Neural cell (in vitro differentiated cells): ENCODE data around the gene COL27A1. TPM values are rescaled to one million over a fixed set of nuclear protein-coding genes. Genes with fewer than 3 reads are reported as not detected.

ENCODE experiments used
- H2AFZ ChIP-seq: fragments of 200-600, 300-800 bp; sonication (generic), shearing (Covaris generic); 2 replicates; pipeline ENCODE4 v1.6.0; 2014; ENCODE audit warnings: low read depth, mild to moderate bottlenecking, antibody characterized with exemption, low read length, moderate library complexity
- H3F3A ChIP-seq: fragments of 200-600 bp; shearing (Covaris generic); 2 replicates; pipeline ENCODE4 v1.6.1; 2016; ENCODE audit warnings: mild to moderate bottlenecking, moderate library complexity, mixed read lengths, antibody characterized with exemption, low read length; ENCODE audit not compliant: insufficient read depth, poor library complexity, severe bottlenecking
- H3K27ac ChIP-seq: fragments of 200-600, 300-800 bp; sonication (generic), shearing (Covaris generic); 2 replicates; pipeline ENCODE4 v1.5.1; 2014; ENCODE audit warnings: mild to moderate bottlenecking, low read length, moderate library complexity
- H3K27me3 ChIP-seq: fragments of 300-800, 200-600 bp; sonication (generic), shearing (Covaris generic); 2 replicates; pipeline ENCODE4 v1.6.0; 2014; ENCODE audit warnings: mild to moderate bottlenecking, low read depth, low read length, moderate library complexity; ENCODE audit not compliant: insufficient read depth
- H3K36me3 ChIP-seq: fragments of 300-800, 200-600 bp; sonication (generic), shearing (Covaris generic); 2 replicates; pipeline ENCODE4 v1.5.1; 2014; ENCODE audit warnings: mild to moderate bottlenecking, antibody characterized with exemption, low read length, moderate library complexity; ENCODE audit not compliant: insufficient read depth
- H3K4me2 ChIP-seq: fragments of 300-800, 200-600 bp; sonication (generic), shearing (Covaris generic); 2 replicates; pipeline ENCODE4 v1.6.0; 2014; ENCODE audit warnings: mild to moderate bottlenecking, low read length
- H3K4me3 ChIP-seq: fragments of 300-800, 200-600 bp; sonication (generic), shearing (Covaris generic); 2 replicates; pipeline ENCODE4 v1.5.1; 2014; ENCODE audit warnings: mild to moderate bottlenecking, low read length, moderate library complexity
- H3K79me2 ChIP-seq: fragments of 200-600 bp; shearing (Covaris generic); replicated peaks from 2 replicates; pipeline ENCODE4 v1.6.0; 2014; ENCODE audit warnings: mild to moderate bottlenecking, low read length, moderate library complexity; ENCODE audit not compliant: insufficient read depth
- H3K9ac ChIP-seq: fragments of 300-800, 200-600 bp; sonication (generic), shearing (Covaris generic); 2 replicates; pipeline ENCODE4 v1.6.1; 2016; ENCODE audit warnings: mild to moderate bottlenecking, low read length, mixed read lengths
- H3K9me2 ChIP-seq: fragments of 200-600 bp; shearing (Covaris generic); 2 replicates; pipeline ENCODE4 v1.6.1; 2016; ENCODE audit warnings: mild to moderate bottlenecking, low read length, mixed read lengths; ENCODE audit not compliant: insufficient read depth
- H3K9me3 ChIP-seq: fragments of 200-600, 300-800 bp; sonication (generic), shearing (Covaris generic); 2 replicates; pipeline ENCODE4 v1.6.1; 2016; ENCODE audit warnings: mild to moderate bottlenecking, mixed run types, low read length, moderate library complexity, mixed read lengths
- H4K20me1 ChIP-seq: fragments of 200-600 bp; shearing (Covaris generic); 2 replicates; pipeline ENCODE4 v1.6.1; 2016; ENCODE audit warnings: mild to moderate bottlenecking, mixed run types; ENCODE audit not compliant: insufficient read depth
- EP300 ChIP-seq: fragments of 450-650 bp; conservative IDR thresholded peaks from 2 replicates; pipeline ENCODE4 v1.6.1; 2014; ENCODE audit warnings: antibody characterized with exemption, mild to moderate bottlenecking, moderate library complexity; ENCODE audit not compliant: poor library complexity, severe bottlenecking
- EZH2 ChIP-seq: fragments of 200-600, 300-800 bp; shearing (Covaris generic), sonication (generic); IDR thresholded peaks from 2 replicates; pipeline ENCODE4 v1.6.1; 2014; ENCODE audit warnings: antibody characterized with exemption, low read length, borderline replicate concordance, mild to moderate bottlenecking; ENCODE audit not compliant: insufficient read depth, poor library complexity, severe bottlenecking
- MXI1 ChIP-seq: fragments of 450-650 bp; conservative IDR thresholded peaks from 2 replicates; pipeline ENCODE4 v1.6.1; 2014; ENCODE audit warnings: antibody characterized with exemption, mild to moderate bottlenecking; ENCODE audit not compliant: poor library complexity, severe bottlenecking
- POLR2AphosphoS5 ChIP-seq: IDR thresholded peaks from 2 replicates; pipeline ENCODE4 v1.6.1; 2012
- RAD21 ChIP-seq: fragments of 450-650 bp; conservative IDR thresholded peaks from 2 replicates; pipeline ENCODE4 v1.6.1; 2014; ENCODE audit warnings: antibody characterized with exemption, mild to moderate bottlenecking, moderate library complexity
- REST ChIP-seq: IDR thresholded peaks from 2 replicates; pipeline ENCODE4 v1.6.1; 2012; ENCODE audit warnings: borderline replicate concordance
- SMC3 ChIP-seq: fragments of 450-650 bp; conservative IDR thresholded peaks from 2 replicates; pipeline ENCODE4 v1.6.1; 2014; ENCODE audit warnings: antibody characterized with exemption, mild to moderate bottlenecking, moderate library complexity; ENCODE audit not compliant: poor library complexity
- TAF1 ChIP-seq: IDR thresholded peaks from 2 replicates; pipeline ENCODE4 v1.6.1; 2012; ENCODE audit warnings: low read depth
- polyA plus RNA-seq: library from polyadenylated mRNA; depleted of rRNA; stranded (reverse); fragments of >200 nt; gene quantifications from 2 replicates; pipeline ENCODE4 v1.2.3, GENCODE V29; 2014
- TF ChIP-seq, protein P1 (sequence below): fragments of 450-650 bp; IDR thresholded peaks from 2 replicates; pipeline ENCODE4 v1.5.1; 2014; ENCODE audit warnings: antibody characterized with exemption, mild to moderate bottlenecking, moderate library complexity; ENCODE audit not compliant: poor library complexity, severe bottlenecking

COL27A1 gene
- polyA plus RNA-seq, 1 donor from 2014 or later, result 0.25 TPM

GRCh38 chr9:114157516-114158176, 2.3 kb downstream of the COL27A1 start:
- TF ChIP-seq REST (no peak), EP300 (no peak), MXI1 (no peak), TAF1 (no peak), RAD21 (no peak)
- H4K20me1 ChIP-seq, result no peaks in the 10 kb centered on the region
- H3K4me3 ChIP-seq, result no peak overlapping the region
- H3K9me2 ChIP-seq, result no peaks in the 10 kb centered on the region
- no peaks in the 10 kb centered on the region for H3K36me3 ChIP-seq
- H3K27ac ChIP-seq, result no peak overlapping the region
- no peaks in the 10 kb centered on the region for H3K9me3 ChIP-seq
- H3K4me2 ChIP-seq, result no peak overlapping the region
- peaks cover 40% of the 10 kb centered on the region for H3K27me3 ChIP-seq
- H3F3A ChIP-seq, result no peaks in the 10 kb centered on the region
- no peak overlapping the region for H2AFZ ChIP-seq
- no peaks in the 10 kb centered on the region for H3K79me2 ChIP-seq
- H3K9ac ChIP-seq, result no peak overlapping the region

- no peaks in the 10 kb centered on the region for H3K79me2 ChIP-seq
Measured at GRCh38 chr9:114158482-114159130, 3.3 kb downstream of the COL27A1 start.

More at GRCh38 chr9:114158482-114159130, 3.3 kb downstream of the COL27A1 start:
- Histone ChIP-seq H3K9me3 (no peaks in the 10 kb centered on the region), H3K9me2 (no peaks in the 10 kb centered on the region), H4K20me1 (no peaks in the 10 kb centered on the region), H3K9ac (no peak overlapping the region), H3K27ac (no peak overlapping the region), H3F3A (no peaks in the 10 kb centered on the region), H3K4me2 (no peak overlapping the region), H3K4me3 (no peak overlapping the region), H3K27me3 (peaks cover 30% of the 10 kb centered on the region), H3K36me3 (no peaks in the 10 kb centered on the region), H2AFZ (no peak overlapping the region)
- TF ChIP-seq EZH2 (no peak), REST (no peak), MXI1 (no peak), SMC3 (no peak), EP300 (no peak), TAF1 (no peak), RAD21 (no peak), POLR2AphosphoS5 (no peak)
- TF ChIP-seq, protein P1, sequence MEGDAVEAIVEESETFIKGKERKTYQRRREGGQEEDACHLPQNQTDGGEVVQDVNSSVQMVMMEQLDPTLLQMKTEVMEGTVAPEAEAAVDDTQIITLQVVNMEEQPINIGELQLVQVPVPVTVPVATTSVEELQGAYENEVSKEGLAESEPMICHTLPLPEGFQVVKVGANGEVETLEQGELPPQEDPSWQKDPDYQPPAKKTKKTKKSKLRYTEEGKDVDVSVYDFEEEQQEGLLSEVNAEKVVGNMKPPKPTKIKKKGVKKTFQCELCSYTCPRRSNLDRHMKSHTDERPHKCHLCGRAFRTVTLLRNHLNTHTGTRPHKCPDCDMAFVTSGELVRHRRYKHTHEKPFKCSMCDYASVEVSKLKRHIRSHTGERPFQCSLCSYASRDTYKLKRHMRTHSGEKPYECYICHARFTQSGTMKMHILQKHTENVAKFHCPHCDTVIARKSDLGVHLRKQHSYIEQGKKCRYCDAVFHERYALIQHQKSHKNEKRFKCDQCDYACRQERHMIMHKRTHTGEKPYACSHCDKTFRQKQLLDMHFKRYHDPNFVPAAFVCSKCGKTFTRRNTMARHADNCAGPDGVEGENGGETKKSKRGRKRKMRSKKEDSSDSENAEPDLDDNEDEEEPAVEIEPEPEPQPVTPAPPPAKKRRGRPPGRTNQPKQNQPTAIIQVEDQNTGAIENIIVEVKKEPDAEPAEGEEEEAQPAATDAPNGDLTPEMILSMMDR, result no peak
